Sciatic nerve (tissue), 2 donors: ENCODE data around the gene NSFL1C. TPM values are rescaled to one million over a fixed set of nuclear protein-coding genes. Genes with fewer than 3 reads are reported as not detected.
"Not testable (repeated sequence)": the region's sequence is repeated elsewhere in the genome, so short reads cannot be mapped to it uniquely, and the experiment has no call there.

ENCODE experiments used
- ATAC-seq: fragments of 200-7000 bp; cut with Tn5 transposase; one replicate; pipeline ENCODE4 v1.9.1; 2020; ENCODE audit warnings: mild to moderate bottlenecking, moderate library complexity
- DNase-seq: peaks from one replicate; pipeline ENCODE4 v3.0.0-alpha.2; 2020; ENCODE audit warnings: low spot score
- intact Hi-C: fragments of 100-400 bp; cut with DNase I; formaldehyde crosslinking; loops from one replicate; pipeline ENCODE4 v1.14.2; 2022
- total RNA-seq: library from RNA; stranded (reverse); fragmentation: NEBNext Ultra II Directional; extraction: Animal tissue kit (Norgen Biotek cat#: 25700); gene quantifications from one replicate; pipeline ENCODE4 v1.2.1, GENCODE V29; 2021
- donor health status: DM: no; HTN: no; CAD: no.
- donor health status: DM: no; HTN: no; CAD: no.

Gene NSFL1C
- 77.9 TPM for total RNA-seq

DNA sequence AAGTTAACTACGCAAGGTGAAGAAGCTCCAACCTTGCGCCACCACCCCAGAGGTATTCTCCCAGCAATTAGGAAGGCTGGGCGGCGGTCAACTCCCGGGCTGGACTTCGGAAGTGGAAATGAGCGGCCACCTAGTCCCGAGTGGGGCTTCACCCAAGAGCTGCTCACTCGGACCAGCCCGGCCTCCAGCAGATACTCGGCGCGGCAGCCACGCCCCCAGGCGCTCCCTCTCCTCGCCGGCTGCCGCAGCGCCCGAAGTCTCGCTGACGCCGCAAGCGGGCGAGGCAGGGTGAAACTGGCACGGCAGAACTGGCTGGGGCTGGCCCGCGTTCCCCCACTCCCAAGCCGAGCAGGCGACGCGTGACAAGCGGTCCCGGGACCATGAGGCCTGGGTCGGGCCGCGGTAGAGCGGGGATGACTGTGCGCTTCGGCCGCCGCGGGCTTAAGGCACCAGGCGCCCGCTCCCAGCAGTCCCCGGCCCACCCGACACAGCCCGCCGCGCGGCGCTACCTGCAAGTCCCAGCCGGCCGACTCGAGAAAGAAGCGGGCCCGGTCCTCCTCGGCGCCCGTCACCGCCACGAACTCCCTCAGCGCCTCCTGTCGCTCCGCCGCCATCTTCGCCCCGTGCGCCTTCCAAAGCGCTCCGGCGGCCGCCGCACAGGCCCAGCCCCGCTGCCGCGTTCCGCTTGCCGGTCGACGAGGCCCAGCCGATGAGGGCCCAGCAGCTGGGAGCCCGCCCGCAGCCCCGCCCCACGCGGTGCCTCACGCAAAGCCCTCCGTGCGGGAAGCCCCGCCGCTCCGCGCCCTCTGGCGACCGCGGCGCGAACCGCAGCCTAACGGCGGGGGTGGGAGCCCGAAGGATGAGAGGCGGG lies at the start of gene NSFL1C:
Gene NSFL1C (minus strand): TSS at position 639 of the 871 bp plus-strand sequence. CDS start 25 bp downstream, at position 614.
- ATAC-seq (peak; percentile 98), DNase-seq (peak; percentile 97)
- intact Hi-C loops = loop anchor here (5.0 kb wide), 1 partner anchor 924 kb away; the partner anchor contains the start of gene CSNK2A1

- no peak for ATAC-seq
- intact Hi-C loops = no loop called here
- DNase-seq = no peak
Measured at GRCh38 chr20:1513801-1514200, 47.2 kb upstream of the NSFL1C start.

DNA sequence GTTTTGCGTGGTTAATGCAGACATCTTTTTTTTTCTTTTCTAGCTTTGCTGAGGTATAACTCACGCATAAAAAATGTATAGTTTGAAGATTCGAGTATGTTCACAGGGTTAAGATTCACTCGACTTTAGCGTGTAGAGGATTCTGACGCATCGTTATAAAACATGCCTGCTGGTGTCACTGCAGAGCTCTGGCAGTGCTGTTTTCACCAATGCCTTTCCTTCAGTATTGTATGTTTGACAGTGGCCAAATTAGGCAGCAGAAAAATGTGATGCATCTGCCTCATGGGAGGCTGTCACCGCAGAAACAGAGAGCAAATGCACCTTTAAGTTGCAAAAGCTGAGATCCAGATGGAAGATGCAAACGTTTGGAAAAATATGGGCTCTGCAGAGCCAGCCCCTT lies 42.6 kb upstream of the NSFL1C start:
- no peak for DNase-seq
- intact Hi-C loops = no loop called here
- ATAC-seq = no peak

DNA sequence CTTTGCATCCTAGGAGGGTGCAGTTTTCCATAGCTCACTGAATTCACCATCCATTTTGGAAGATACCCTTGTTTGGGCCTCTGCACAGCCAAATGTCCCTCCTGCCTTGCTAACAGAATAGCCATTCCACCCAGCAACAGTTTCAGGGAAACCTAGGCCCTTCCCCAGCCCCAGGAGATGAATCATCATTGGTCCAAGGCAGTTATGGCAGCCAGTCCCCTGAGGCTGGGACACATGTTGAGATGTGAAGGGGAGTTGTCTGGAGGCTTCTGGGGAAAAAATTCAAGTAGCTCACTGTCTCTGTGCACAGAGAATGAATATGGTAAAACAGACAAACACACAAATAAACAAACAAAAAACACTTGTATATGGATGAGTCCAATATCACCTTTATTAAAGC lies 41.9 kb upstream of the NSFL1C start:
- DNase-seq (no peak), ATAC-seq (no peak)

DNA sequence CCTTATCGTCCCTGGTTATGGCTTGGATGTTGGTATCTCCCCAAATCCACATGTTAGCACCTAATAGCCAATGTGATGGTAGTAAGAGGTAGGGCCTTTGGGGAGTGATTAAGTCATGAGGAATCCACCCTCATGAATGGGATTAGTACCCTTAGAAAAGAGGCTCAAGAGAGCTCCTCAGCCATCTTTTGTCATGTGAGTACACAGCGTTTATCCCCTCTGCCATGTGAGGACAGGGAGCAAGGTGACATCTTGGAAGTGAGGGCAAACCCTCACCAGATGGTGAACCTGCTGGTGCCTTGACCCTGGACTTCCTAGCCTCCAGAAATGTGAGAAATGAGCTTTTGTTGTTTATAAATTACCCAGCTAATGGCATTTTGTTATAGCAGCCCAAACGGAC lies 40.6 kb upstream of the NSFL1C start:
- ATAC-seq = no peak
- no peak for DNase-seq
- intact Hi-C loops = no loop called here

More for the DNA sequence above, 41.9 kb upstream of the NSFL1C start:
- intact Hi-C loops = no loop called here

DNA sequence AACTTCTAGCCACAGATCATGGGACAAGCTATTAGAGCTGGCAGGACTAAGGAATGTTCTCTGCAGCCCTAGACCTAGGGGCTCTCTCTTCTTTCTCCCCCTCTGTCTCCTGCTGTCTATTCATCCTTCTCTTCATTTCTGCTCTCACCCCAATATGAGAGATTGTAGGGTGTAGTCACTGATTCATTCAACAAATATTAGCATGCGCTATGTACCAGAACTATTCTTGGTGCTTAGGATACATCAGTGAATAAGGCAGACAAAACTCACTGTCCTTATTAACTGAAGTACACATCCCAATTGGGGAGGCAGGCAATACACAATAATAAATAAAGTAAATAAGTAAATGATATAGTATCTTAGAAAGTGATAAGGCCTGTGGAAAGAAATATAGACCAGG lies 39.2 kb upstream of the NSFL1C start:
- DNase-seq (no peak), ATAC-seq (no peak)
- intact Hi-C loops = no loop called here

DNA sequence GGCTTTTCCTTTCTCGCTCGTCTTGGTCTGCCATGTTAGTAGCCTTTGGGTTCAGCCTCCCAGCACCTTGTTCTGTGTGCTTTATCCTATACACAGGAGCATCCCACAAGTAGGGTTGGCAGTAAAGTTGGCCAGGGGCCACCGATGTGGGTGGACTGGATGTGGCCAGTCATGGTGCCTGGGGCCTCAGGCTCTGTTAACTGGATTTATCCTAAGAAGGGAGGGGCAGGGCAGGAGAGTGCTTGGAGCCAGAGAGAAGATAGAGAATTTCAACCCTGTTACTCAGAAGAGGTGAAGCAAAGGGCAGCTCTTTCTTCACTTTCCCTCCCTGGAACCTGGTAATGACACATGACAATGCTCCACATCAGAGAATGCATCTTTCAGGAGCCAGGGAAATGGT lies 38.7 kb upstream of the NSFL1C start:
- ATAC-seq (no peak), DNase-seq (no peak)

DNA sequence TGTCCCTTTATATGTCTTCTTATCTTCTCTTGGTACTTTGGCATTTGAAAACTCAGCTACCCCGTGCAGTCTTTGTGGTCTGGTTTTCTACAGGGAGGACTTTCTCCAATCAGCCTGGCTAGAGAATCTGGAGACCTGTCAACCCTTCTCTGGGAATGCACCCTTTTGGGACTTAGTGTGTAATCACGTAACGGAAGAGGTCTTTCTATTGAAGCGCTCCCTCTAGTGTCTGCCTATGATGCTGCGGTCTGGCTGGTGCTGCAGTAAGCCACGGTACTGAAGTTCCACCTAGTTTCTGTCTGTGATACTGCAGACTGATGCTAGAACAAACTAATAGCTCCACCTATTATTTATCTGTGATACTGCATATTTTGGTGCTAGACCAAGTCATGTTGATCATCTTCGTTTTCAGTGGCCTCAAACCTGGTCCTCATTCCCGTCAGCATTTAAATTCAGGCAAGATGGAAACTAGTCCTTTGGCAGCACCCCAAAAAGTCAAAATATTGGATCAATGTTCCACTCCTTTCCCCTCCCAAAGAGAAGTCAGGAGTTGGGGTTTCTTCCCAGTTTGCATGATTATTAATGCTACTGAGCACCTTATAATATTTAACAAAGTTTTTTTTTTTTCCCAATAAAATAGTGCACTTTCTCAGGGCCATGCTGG lies 37.0 kb upstream of the NSFL1C start:
- intact Hi-C loops = no loop called here
- DNase-seq (peak; percentile 67), ATAC-seq (peak; percentile 82)

More for the DNA sequence above, 38.7 kb upstream of the NSFL1C start:
- intact Hi-C loops = no loop called here

GRCh38 chr20:1500496-1500895 lies 33.8 kb upstream of the NSFL1C start:
- DNase-seq = no peak
- no peak for ATAC-seq
- intact Hi-C loops = no loop called here

GRCh38 chr20:1499528-1500420 lies 33.1 kb upstream of the NSFL1C start:
- no peak for DNase-seq
- intact Hi-C loops = no loop called here

GRCh38 chr20:1497371-1497770 lies 30.7 kb upstream of the NSFL1C start:
- intact Hi-C loops, DNase-seq, ATAC-seq: not testable (repeated sequence)

More at GRCh38 chr20:1499528-1500420, 33.1 kb upstream of the NSFL1C start:
- ATAC-seq = no peak

- DNase-seq (no peak), ATAC-seq (no peak)
- intact Hi-C loops = no loop called here
Measured at GRCh38 chr20:1496930-1497329, 30.3 kb upstream of the NSFL1C start.

DNA sequence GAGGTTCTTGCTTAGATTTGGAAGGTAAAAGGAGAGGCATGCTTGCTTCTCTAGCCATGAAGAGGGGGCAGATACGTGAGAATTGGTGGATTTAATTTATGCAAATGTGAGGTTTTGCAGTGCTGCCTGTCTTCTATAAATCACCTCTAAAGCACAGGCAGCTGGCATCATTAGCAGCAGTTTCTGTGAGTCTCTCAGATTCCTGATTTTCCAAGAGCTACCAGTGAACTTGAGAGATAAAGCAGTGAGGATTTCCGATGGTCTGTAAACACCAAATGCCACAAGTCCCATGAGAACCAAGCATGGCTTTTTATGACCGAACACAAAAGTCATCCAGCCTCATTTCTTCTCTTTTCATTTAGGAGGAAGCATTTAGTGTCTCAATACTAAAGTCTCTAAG lies 27.8 kb upstream of the NSFL1C start:
- ATAC-seq = no peak
- DNase-seq = no peak
- intact Hi-C loops = no loop called here

DNA sequence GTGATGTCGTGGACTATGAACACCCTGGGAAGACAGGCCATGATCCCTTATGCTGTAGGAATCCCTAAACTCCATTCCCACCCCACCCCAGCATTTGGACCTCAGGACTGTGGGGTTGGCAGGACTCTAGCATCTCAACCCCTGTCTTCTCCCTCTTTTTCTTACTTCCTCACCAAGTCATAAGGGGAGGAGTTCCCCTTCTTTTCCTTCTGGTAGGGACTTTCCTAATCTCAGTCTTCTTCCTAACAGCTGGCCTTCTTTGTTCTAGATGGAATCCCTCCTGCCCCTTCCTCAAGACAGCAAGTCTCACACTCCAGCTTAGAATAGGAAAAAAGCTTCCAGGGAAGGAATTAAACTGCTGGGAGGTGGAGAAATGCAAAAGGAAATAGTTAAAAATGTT lies 26.9 kb upstream of the NSFL1C start:
- no peak for DNase-seq
- ATAC-seq = no peak
- intact Hi-C loops = no loop called here

GRCh38 chr20:1491860-1492642 lies 25.4 kb upstream of the NSFL1C start:
- DNase-seq (no peak), ATAC-seq (peak; percentile 50)
- intact Hi-C loops = no loop called here

GRCh38 chr20:1491281-1491840 lies 24.7 kb upstream of the NSFL1C start, which contains the start of gene SIRPB2:
TSS of gene SIRPB2 (minus strand) at chr20:1491420. CDS start at chr20:1491359, 61 bp downstream.
- DNase-seq (peak; percentile 66), ATAC-seq (peak; percentile 79)

GRCh38 chr20:1490643-1491195 lies 24.1 kb upstream of the NSFL1C start:
- intact Hi-C loops = no loop called here
- DNase-seq = no peak
- peak; percentile 21 for ATAC-seq

More at GRCh38 chr20:1491281-1491840, 24.7 kb upstream of the NSFL1C start, which contains the start of gene SIRPB2:
- intact Hi-C loops = no loop called here
